ENCODE measurements around the gene SMYD3. TPM values are rescaled to one million over a fixed set of nuclear protein-coding genes. Genes with fewer than 3 reads are reported as not detected.

Gene SMYD3
- total and polyA plus RNA-seq, 11 donors, result 6.3 to 12.1 (median 9.5) TPM

GRCh38 chr1:245938046-245938435 is 569.0 kb downstream of the SMYD3 start:
- no peak for DNase-seq
- no peak overlapping the region for H3K27ac ChIP-seq
- H3K4me3 ChIP-seq, result no peak overlapping the region
- WGBS, 4 donors, result 92 to 96% (median 94%) methylated on average over 8 of the region's 8 CpGs
- no peak for TF ChIP-seq CTCF (IDR thresholded peaks at IDR 0.05)
- TF ChIP-seq POLR2A (IDR thresholded peaks at IDR 0.05), result no peak
- H3K27me3 ChIP-seq, result no peaks in the 10 kb centered on the region
- no peaks in the 10 kb centered on the region for H3K36me3 ChIP-seq
- intact Hi-C loops (cut with DNase I), result no loop called here
- H3K9me3 ChIP-seq, result no peaks in the 10 kb centered on the region
- no peaks in the 10 kb centered on the region for H3K4me1 ChIP-seq
- ATAC-seq, result no peak

DNA sequence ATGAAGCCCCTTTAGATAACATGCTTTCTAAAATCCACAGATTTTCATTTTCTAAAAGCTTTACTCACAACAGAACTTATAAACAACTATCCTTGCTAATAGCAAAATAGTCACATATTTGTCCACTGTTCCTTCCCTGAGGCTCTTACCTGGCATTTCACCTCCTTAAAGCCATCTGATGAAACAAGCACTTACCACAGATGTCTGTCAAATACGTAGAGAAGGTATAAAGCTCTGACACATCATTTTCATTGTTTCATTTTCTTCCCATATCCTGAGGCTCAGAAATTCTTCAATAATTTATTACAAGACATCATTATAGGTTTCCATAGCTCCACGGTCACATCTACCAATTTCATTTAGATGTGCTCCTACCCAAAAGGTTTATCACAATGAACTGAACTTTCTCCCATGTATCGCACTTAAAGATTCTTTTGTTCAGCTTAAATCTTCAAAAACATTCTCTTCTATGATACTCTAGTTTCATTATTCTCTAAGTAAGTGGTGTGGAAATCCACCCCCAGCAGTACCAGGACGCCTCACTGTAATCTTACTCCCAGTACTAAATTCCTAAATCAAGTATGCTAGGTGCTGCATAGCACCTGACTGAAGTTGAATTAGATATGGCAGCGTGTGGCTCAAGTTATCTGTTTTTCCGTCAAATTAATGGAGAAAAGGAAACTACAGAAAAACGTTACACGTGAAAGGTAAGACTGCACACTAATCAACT is 569.6 kb downstream of the SMYD3 start:
- no peak for ATAC-seq
- no peak for TF ChIP-seq CTCF (IDR thresholded peaks at IDR 0.05)
- TF ChIP-seq POLR2A (IDR thresholded peaks at IDR 0.05), result no peak
- intact Hi-C loops (cut with DNase I), result no loop called here
- Histone ChIP-seq H3K4me1 (no peaks in the 10 kb centered on the region), H3K36me3 (no peaks in the 10 kb centered on the region), H3K4me3 (no peak overlapping the region), H3K9me3 (no peaks in the 10 kb centered on the region), H3K27me3 (no peaks in the 10 kb centered on the region), H3K27ac (no peak overlapping the region)
- no peak for DNase-seq
- WGBS, 4 donors, result 85 to 94% (median 88%) methylated on average over 8 of the region's 8 CpGs

DNA sequence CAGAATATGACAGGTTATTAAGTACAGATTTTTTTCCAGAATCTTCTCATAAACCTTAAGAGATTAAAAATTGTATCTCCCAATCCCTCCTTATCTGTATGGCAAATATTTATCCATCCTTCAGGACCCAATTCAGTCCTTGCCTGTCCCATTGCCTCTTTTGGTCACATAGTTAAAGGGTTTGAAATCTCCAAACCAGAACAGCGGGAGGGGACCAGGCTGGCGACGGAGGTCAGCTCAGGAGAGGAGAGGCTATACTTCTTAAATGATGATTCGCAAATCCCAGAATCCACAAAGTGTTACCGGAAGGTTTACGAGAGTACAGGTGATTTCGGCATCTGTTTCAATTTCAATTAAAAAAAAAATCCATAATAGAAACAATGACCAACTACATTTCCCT is 572.7 kb downstream of the SMYD3 start:
- TF ChIP-seq CTCF (IDR thresholded peaks at IDR 0.05) (no peak), POLR2A (IDR thresholded peaks at IDR 0.05) (no peak)
- H3K4me3 ChIP-seq, result no peak overlapping the region
- intact Hi-C loops (cut with DNase I), result no loop called here
- no peaks in the 10 kb centered on the region for H3K4me1 ChIP-seq
- no peaks in the 10 kb centered on the region for H3K27me3 ChIP-seq
- WGBS, 4 donors, result 91 to 98% (median 98%) methylated on average over 7 of the region's 7 CpGs
- ATAC-seq, result no peak
- H3K9me3 ChIP-seq, result no peaks in the 10 kb centered on the region
- no peaks in the 10 kb centered on the region for H3K36me3 ChIP-seq
- DNase-seq, result no peak
- H3K27ac ChIP-seq, result no peak overlapping the region

DNA sequence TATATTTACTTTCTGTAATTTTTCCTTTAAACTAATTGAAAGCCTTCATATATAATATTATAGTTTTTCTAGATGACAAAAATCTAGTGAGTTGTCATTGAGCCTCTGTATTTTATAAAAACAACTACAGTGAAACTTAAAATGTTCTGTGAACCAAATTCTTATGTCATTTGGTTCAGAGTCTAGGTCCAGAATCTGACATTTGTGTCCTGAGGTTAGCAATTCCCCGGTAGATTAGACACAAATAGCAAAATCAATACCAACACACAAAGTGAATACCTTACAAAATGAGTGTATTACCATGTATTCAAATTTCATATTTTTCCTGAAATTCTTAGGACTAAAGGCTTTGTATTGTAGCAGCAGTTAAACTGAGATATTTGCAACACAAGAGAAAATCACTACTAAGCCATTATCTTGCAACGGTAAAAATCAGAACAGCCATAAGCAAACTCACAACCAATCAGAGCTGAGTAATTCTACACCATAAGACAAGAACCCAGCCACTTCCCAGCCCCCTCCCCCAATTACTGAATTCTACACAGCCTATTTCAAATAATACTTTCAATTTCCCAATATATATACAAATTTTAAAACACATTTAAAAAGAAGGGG is 573.5 kb downstream of the SMYD3 start:
- 59 to 90% (median 68%) methylated on average over 2 of the region's 2 CpGs for WGBS, 4 donors
- Histone ChIP-seq H3K27ac (no peak overlapping the region), H3K4me3 (no peak overlapping the region), H3K36me3 (peaks cover 0 to 3% (median 0%) of the 10 kb centered on the region in 9 donors), H3K9me3 (no peaks in the 10 kb centered on the region), H3K27me3 (no peaks in the 10 kb centered on the region), H3K4me1 (no peaks in the 10 kb centered on the region)
- ATAC-seq (no peak), DNase-seq (no peak)
- TF ChIP-seq CTCF (IDR thresholded peaks at IDR 0.05), result no peak
- no peak for TF ChIP-seq POLR2A (IDR thresholded peaks at IDR 0.05)
- intact Hi-C loops (cut with DNase I), result no loop called here

All from heart left ventricle (tissue), 16 donors.